HK-2 (cell line): ENCODE measurements around the gene COQ5.
A peak's percentile ranks its signal among the peaks of the same experiment; 100 is the strongest.
"Not testable (repeated sequence)": the region's sequence is repeated elsewhere in the genome, so short reads cannot be mapped to it uniquely, and the experiment has no call there.

Experiments
- DNase-seq: peaks from one replicate; pipeline ENCODE4 v3.0.0-alpha.2; 2018; ENCODE audit not compliant: unreplicated experiment

Gene COQ5

DNA sequence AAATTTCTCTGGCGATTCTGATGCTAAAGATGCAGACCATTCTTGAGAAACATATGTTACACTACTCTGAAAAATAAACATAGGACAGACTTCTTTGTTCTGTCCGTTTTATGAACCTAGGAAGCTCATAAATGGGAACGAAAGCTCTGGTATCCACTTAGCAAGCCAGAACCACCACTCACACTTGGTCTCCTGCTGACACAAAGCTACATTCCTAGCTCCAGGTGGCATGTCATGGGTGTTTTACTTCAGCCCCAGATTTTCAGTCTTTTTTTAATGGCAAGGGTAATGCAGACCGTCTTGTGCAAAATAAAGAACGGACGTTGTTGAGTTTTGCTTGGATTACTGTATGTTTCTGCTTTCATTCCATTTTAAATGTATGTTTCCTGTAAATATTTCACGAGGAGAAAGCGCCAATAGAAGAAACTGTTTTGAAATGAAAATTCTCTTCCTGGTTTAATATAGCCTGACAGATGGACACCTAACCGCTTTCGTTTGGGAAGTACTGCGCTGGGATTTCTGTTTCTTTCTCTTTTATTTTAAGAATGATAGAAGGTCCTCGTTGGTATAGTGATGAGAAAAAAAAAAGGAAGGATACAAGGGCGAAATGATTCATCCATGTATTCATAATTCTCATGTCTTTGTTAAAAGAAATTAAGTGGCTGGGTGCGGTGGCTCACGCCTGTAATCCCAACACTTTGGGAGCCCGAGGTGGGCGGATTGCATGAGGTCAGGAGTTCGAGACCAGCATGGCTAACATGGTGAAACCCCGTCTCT is 871 bp upstream of the COQ5 start:
- DNase-seq: no peak

DNA sequence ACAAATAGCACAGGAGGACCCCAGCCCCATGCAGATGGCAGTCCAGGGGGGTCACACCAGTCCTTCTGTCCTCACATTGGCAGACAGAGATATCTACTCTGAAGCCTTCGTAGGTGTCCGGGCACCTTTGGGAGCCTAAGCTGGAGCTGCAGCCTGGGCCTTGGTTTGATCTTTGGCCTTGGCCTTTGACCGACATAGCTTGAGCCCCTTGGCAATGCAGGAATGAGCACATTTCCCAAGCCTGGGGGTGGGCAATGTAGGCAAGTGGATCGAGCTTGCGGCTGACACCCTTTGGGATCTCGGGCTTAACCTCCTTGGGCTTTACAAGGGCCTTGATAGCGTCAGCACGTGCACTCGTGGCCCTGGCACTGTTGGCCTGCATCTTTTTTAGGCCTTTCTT is 6.4 kb downstream of the COQ5 start:
- no peak for DNase-seq

DNA sequence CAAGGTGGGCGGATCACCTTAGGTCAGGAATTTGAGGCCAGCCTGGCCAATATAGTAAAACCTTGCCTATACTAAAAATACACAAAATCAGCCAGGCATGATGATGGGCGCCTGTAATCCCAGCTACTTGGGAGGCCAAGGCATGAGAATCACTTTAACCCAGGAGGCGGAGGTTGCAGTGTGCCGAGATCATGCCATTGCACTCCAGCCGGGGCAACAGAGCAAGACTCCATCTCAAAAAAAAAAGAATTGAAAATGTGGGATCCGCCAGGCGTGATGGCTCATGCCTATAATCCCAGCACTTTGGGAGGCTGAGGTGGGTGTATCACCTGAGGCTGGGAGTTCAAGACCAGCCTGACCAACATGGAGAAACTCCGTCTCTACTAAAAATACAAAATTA is 9.6 kb downstream of the COQ5 start:
- DNase-seq: not testable (repeated sequence)

GRCh38 chr12:120515496-120515895 is 13.5 kb downstream of the COQ5 start:
- DNase-seq: no peak

GRCh38 chr12:120514002-120514401 is 15.0 kb downstream of the COQ5 start:
- DNase-seq: no peak

DNA sequence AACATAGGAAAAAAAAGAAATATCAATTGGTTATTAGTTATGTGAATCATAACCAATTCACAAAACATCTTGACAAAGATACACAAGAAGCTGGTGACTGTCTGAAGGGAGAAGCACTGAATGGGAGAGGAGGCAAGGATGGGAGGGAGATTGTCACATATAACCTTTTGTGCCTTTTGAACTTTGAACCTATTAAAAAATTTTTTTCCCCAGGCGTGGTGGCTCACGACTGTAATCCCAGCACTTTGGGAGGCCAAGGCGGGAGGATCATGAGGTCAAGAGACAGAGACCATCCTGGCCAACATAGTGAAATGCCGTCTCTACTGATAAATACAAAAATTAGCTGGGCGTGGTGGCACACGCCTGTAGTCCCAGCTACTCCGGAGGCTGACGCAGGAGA is 20.4 kb downstream of the COQ5 start:
- no peak for DNase-seq

DNA sequence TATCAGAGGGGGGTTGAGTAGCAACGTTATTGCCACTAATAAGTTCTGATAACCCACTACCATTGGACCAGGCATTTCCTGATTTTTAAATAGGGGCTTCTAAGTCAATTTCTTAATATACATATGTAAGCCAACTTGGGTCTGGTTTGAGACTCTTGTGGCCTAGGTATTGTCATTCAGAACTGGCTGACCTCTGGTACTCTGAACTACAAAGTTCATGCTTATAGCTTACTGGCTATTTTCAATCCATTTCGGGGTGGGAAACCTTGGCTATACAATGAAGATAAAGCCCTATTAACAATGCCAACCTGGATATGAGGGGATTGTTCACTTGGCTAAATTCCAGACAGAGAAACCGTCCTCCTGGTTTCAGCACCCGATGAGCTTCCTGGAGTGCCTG is 24.4 kb downstream of the COQ5 start:
- no peak for DNase-seq

GRCh38 chr12:120500581-120500980 is 28.4 kb downstream of the COQ5 start:
- DNase-seq: no peak

DNA sequence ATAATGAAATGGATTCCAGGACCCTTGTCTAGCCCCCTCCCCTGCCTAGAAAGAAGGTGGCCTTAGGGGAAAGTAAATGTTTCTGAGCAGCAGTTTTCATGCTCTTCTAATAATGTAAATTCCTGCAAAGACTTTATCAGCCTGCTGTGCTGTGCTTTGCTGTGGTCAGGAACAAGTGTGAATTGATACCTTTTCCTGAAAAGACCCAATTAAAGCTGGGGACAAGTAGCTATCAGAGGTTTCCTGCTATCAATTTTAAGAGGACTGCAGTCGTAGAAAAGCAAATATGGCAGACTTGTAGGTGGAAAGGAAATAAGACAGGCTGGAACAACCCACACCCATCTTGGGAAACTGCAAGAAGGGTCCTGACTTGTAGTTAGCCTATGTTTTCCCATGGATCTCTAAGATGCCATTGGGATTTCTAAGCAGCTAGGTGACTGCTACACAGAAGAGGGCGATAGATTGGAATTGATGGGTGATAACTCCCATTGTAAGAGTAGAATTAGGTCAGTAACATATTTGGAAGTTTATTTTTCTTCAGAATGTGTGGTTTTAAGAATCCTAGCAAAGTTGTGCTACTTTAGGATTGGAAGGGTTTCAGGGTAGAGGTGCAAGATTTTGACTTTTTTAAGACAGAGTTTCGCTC is 30.0 kb downstream of the COQ5 start:
- no peak for DNase-seq

DNA sequence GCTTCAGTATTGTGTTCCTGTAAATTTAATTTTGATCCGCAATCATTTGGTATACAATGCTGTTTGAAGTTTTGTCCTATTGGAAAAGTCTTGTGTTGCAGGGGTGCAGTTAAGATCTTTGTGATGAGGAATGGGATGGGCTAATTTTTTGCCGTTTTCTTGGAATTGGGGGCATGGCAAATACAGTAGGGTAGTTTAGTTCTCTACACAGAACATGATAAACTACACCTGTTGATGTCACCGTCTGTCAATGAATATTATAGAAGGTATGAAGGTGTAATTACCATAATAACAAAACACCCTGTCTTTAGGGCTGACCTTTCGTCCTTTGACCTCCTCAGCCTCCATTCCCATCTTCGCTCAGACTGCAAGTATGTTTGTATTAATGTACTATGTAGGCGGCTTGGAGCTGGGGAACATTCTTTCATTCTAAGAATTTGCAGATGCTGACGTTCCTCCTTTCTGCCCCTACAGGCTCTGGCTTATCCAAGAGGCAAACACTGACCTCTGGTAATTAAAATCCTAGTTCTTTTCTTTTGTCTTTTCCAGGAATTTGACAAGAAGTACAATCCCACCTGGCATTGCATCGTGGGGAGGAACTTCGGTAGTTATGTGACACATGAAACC is 31.3 kb downstream of the COQ5 start:
- no peak for DNase-seq

DNA sequence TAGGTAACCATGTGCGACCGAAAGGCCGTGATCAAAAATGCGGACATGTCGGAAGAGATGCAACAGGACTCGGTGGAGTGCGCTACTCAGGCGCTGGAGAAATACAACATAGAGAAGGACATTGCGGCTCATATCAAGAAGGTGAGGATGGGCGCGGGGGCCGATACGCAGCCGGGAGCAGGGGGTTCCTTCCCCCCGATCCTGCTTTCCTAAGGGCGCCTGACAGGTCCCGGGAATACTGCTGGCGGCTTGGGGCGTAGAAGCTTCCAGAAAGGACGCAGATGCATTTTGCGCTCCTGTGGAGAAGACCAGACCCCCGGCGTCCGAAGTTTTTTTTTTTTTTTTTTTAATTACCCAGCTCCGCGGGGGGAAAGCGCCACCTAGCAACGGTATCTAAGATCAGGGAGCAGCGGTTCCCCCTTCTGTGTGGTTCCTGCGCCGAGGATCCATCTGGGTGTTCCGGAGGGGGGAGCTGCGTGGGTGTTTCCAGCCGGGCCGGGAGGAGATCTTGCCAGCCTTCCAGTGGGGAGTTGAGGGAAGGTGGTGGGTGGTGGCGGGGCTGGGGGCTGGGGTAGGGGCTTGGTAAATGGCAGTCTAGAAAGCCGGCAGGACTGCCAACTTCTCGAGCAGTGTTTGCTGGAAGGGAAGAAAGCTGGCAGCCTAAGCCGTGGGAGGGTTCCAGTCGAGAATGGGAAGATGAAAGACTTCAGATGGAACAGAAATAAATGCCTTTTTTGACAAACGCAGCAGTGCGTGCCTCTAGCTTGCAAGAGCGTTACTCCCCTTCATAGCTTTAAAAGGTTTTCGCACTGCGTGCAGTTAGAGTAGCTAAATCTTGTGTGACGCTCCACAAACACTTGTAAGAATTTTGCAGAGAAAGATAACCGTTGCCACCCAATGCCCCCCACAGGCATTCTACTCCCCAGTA is 32.3 kb downstream of the COQ5 start:
- peak; percentile 36 for DNase-seq

- DNase-seq: peak; percentile 97
Measured at GRCh38 chr12:120495731-120496412, 33.1 kb downstream of the COQ5 start, which contains the start of gene DYNLL1. TSS of gene DYNLL1 (plus strand) at chr12:120496113. CDS start at chr12:120496422, 309 bp downstream.

DNA sequence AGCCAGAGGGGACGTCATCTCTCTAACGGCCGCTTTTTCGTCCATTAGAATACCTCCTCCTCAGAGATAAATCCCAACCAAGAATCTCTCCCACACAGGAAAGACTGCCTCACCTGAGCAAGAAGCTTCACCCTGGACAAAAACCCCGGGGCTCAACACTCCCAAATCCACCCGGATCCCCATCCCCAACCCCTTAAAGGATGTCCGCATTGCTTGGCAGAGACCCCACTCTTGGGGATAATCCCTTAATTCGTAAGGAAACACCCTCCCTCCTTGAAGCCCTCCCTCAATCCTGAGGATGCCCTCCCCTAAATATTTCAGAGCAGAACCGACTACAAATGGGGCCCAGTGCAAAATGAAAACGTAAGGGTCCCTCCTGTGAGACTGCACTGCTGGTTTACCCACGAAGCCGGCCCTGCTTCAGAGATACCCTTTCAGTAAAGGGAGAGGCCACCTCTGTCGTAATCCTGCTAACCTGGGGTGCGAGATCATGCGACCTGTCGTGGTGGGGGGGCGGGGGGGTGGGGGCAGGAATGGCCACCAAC is 33.7 kb downstream of the COQ5 start:
- DNase-seq: peak; percentile 7

DNA sequence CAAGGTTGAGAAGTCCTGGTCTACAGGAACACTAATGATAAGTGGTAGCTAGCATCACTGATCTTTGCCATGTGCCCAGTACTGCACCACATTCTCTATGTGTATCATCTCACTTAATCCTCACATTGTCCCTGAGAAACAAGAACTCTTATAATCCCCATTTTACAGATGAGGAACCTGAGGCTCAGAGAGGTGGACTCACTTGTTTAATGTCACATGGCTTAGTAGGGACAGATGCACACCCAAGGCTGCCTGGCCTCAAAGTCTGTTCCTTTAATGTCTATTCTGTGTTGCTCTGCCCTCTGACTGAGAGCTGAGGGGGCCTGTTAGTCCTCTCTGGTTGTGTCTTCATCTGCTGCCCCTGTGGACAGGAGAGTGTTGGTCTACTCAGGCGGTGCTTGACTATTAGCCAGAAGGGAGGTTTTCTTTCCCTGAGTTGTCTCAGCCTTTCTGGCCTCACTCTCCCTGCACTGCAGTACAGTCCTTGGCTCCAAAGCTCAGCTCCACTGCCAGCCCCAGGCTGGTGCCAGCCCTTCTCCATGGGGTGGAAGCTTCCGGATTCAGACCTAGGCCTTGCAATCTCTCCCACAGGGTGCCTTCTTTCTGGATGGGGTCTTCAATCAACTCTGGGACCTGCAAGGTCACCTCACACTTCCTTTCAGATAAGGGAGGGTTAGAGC is 38.0 kb downstream of the COQ5 start:
- no peak for DNase-seq

DNA sequence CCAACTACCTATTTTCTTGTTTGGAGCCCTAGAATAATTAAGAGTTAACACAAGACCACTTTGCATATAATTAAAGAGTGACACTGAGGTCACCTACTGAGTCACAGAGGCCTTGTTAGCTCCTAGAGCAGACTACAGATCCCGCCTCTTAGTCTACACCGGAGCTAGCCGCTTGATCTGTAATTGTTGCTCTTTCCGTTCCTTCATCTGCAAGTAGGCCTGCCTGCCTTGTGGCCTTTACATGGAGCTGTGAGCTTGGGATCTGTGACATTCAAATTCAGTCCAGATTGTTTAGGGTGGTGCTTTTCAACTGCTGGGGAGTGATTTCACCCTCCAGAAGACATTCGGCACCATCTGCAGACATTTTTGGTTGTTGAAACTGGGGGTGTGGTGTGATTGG is 38.6 kb downstream of the COQ5 start:
- DNase-seq: no peak

DNA sequence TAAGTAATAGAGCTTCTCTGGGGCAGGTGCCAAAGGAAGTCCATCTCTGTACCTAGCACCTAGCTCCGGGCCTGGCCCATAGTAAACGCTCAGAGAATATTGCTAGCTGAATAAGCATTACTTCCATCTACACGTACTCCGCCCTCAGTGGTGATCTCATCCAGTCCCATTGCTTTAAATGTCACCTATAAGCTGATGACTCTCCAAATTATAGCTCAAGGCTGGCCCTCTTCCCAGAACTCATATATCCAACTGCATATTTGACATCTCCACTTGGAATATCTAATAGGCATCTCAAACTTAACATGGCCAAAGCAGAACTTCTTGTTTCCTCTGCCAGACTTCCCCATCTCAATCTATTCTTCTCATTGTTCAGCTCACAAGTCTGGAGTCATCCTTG is 39.9 kb downstream of the COQ5 start:
- no peak for DNase-seq

- no peak for DNase-seq
Measured at GRCh38 chr12:120488057-120488640, 40.8 kb downstream of the COQ5 start.

DNA sequence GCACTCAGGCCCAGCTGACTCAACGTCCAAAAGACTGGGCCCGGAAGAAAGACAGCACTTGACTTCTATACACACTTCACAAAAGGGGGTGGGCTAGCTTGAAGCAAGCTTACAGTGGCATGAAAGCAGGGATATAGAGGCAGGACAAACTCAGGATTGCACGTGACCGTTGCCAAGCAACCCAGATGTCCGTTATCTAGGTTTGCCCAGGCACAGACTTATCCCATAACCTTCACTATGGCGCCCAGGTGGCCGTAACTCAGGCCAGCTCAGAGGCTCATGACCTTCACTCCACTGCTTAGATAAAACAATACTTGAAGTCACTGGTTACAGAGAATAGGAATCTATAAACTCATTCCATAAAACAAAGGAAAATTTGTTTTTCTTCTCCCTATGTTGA is 41.4 kb downstream of the COQ5 start:
- not testable (repeated sequence) for DNase-seq

GRCh38 chr12:120485961-120486881 is 42.7 kb downstream of the COQ5 start:
- no peak for DNase-seq
